Kidney (tissue), 22 donors: Measurements from ENCODE around the gene ANKS1B. TPM values are rescaled to one million over a fixed set of nuclear protein-coding genes. Genes with fewer than 3 reads are reported as not detected.
A peak's percentile ranks its signal among the peaks of the same experiment; 100 is the strongest.

ENCODE experiments used
- DNase-seq, 5 donors: peaks; one replicate each; pipeline ENCODE4 v3.0.0-alpha.2; 2013 to 2020
- FAIRE-seq: peaks from 2 replicates; lab custom pipeline; 2012; peaks lifted over from hg19 to GRCh38; lab: Jason Lieb, UNC
- H3K27ac ChIP-seq, 2 donors: one replicate each; pipeline ENCODE4 v1.7.0; 2013; ENCODE audit warnings: low read depth in 2 of 2, low read length in 2 of 2, inconsistent platforms in 1 of 2
- H3K27me3 ChIP-seq: one replicate; pipeline ENCODE4 v1.7.1; 2013; ENCODE audit warnings: low read length, inconsistent platforms; ENCODE audit not compliant: control insufficient read depth, insufficient read depth
- H3K36me3 ChIP-seq, 3 donors: one replicate each; pipeline versions ENCODE4 v1.7.0 to v1.7.1; 2013; ENCODE audit warnings: low read length in 3 of 3, control low read depth in 1 of 3, inconsistent platforms in 1 of 3; ENCODE audit not compliant: insufficient read depth in 3 of 3, control insufficient read depth in 2 of 3
- H3K4me1 ChIP-seq, 3 donors: one replicate each; pipeline versions ENCODE4 v1.7.0 to v1.7.1; 2013; ENCODE audit warnings: low read length in 3 of 3, inconsistent platforms in 1 of 3, low read depth in 1 of 3; ENCODE audit not compliant: control insufficient read depth in 2 of 3, insufficient read depth in 2 of 3
- H3K4me3 ChIP-seq, 3 donors: one replicate each; pipeline versions ENCODE4 v1.7.0 to v1.8.1; 2013; ENCODE audit warnings: low read length in 3 of 3, control low read depth in 1 of 3, inconsistent platforms in 1 of 3
- H3K9ac ChIP-seq, 3 donors: one replicate each; pipeline versions ENCODE4 v1.7.0 to v1.7.1; 2013; ENCODE audit warnings: low read length in 3 of 3, control low read depth in 1 of 3, inconsistent platforms in 1 of 3
- H3K9me3 ChIP-seq, 3 donors: one replicate each; pipeline versions ENCODE4 v1.7.0 to v1.7.1; 2013; ENCODE audit warnings: low read length in 3 of 3, control low read depth in 1 of 3, inconsistent platforms in 1 of 3; ENCODE audit not compliant: control insufficient read depth in 2 of 3, insufficient read depth in 1 of 3
- CTCF ChIP-seq: IDR thresholded peaks from 3 replicates; pipeline ENCODE4 v1.5.1; 2012; ENCODE audit warnings: mild to moderate bottlenecking, moderate library complexity, borderline replicate concordance; ENCODE audit not compliant: insufficient read depth; ENCODE audit errors: extremely low read depth
- intact Hi-C: fragments of 100-400 bp; cut with DNase I; formaldehyde crosslinking; loops from one replicate; pipeline ENCODE4 v1.11.1; 2022
- long read RNA-seq, 10 donors: library from polyadenylated mRNA in 1 of 10; unstranded in 1 of 10; transcript quantifications; one replicate each; pipeline ENCODE4 v2.0.0 and lab custom pipeline, GENCODE V29; 2021 to 2026
- polyA plus RNA-seq: library from polyadenylated mRNA; stranded (reverse); fragments of 350-450 nt; fragmentation: Illumina TruSeq; extraction: RNeasy Lipid Tissue Mini Kit (QIAGEN cat#74804); gene quantifications from one replicate; pipeline ENCODE4 v1.2.3, GENCODE V29; 2014; ENCODE audit warnings: low read depth, low replicate concordance; ENCODE audit not compliant: insufficient read depth
- total RNA-seq: library from RNA; stranded (reverse); fragmentation: NEBNext Ultra II Directional; extraction: Animal tissue kit (Norgen Biotek cat#: 25700); gene quantifications from one replicate; pipeline ENCODE4 v1.2.1, GENCODE V29; 2021
- donor health status: control.
- donor health status: control.
- donor health status: control.
- donor health status: control.
- donor health status: control.
- donor health status: DM: yes; HTN: yes; CAD: no.
- donor health status: Normal renal cell carcinoma (clear cell type).

Gene ANKS1B
- total RNA-seq (5.8 TPM), polyA plus RNA-seq (1.7 TPM)
- long read RNA-seq, donor 1, result 0 reads
- long read RNA-seq, donor 2, result 0 reads
- long read RNA-seq, donor 3, result 0 reads
- long read RNA-seq, donor 4, result 0 reads
- long read RNA-seq, donor 5, result 0 reads
- long read RNA-seq, donor 6, result 0 reads
- long read RNA-seq, donor 7, partial matches to known transcripts, result 0 of 3 reads
- long read RNA-seq, donor 7, other reads (novel, unspliced or antisense), result 3 of 3 reads
- long read RNA-seq, donor 8, result 0 reads
- long read RNA-seq, donor 9, result 0 reads
- long read RNA-seq, donor 10, result 0 reads

GRCh38 chr12:99984271-99985128, at the start of gene ANKS1B:
Gene ANKS1B, minus strand, starts transcription at chr12:99984936. Its CDS starts 699 bp downstream, at chr12:99984237.
- H3K36me3 ChIP-seq, result no peaks in the 10 kb centered on the region
- peaks cover 2 to 5% (median 4%) of the 10 kb centered on the region in 3 donors for H3K4me1 ChIP-seq
- DNase-seq (peak; percentile 71 to 86 (median 79)), FAIRE-seq (no peak)
- peak within 1 kb of the TSS in 2 of 3 donors; percentile 17 to 53 for H3K9ac ChIP-seq
- TF ChIP-seq CTCF, result no peak
- H3K27me3 ChIP-seq, result no peaks in the 10 kb centered on the region
- intact Hi-C loops, result no loop called here
- no peak within 1 kb of the TSS for H3K27ac ChIP-seq
- no peaks in the 10 kb centered on the region for H3K9me3 ChIP-seq
- peak within 1 kb of the TSS; percentile 61 to 78 (median 73) for H3K4me3 ChIP-seq

GRCh38 chr12:100031836-100032235, 47.1 kb upstream of the ANKS1B start:
- no peak for DNase-seq
- H3K9ac ChIP-seq, result no peak overlapping the region
- H3K27ac ChIP-seq, result no peak overlapping the region
- intact Hi-C loops, result no loop called here
- H3K4me1 ChIP-seq, result no peaks in the 10 kb centered on the region
- H3K4me3 ChIP-seq, result no peak overlapping the region
- H3K36me3 ChIP-seq, result no peaks in the 10 kb centered on the region
- no peaks in the 10 kb centered on the region for H3K9me3 ChIP-seq
- no peak for TF ChIP-seq CTCF
- no peak for FAIRE-seq
- H3K27me3 ChIP-seq, result no peaks in the 10 kb centered on the region

GRCh38 chr12:100027671-100028070, 42.9 kb upstream of the ANKS1B start:
- H3K4me1 ChIP-seq, result no peaks in the 10 kb centered on the region
- FAIRE-seq (no peak), DNase-seq (no peak)
- TF ChIP-seq CTCF, result no peak
- H3K27ac ChIP-seq, result no peak overlapping the region
- H3K9me3 ChIP-seq, result no peaks in the 10 kb centered on the region
- intact Hi-C loops, result no loop called here
- H3K36me3 ChIP-seq, result no peaks in the 10 kb centered on the region
- H3K9ac ChIP-seq, result no peak overlapping the region
- H3K27me3 ChIP-seq, result no peaks in the 10 kb centered on the region
- no peak overlapping the region for H3K4me3 ChIP-seq
